Articular chondrocyte of knee joint (primary cell): ENCODE measurements around the gene MISP3. TPM values are rescaled to one million over a fixed set of nuclear protein-coding genes. Genes with fewer than 3 reads are reported as not detected.

Experiments
- total RNA-seq: library from RNA; depleted of rRNA; stranded (reverse); fragments of >200 nt; gene quantifications from 2 replicates; pipeline ENCODE4 v1.2.3, GENCODE V29; 2012

Gene MISP3
- total RNA-seq: 0.22 and 0.26 TPM in 2 replicates

DNA sequence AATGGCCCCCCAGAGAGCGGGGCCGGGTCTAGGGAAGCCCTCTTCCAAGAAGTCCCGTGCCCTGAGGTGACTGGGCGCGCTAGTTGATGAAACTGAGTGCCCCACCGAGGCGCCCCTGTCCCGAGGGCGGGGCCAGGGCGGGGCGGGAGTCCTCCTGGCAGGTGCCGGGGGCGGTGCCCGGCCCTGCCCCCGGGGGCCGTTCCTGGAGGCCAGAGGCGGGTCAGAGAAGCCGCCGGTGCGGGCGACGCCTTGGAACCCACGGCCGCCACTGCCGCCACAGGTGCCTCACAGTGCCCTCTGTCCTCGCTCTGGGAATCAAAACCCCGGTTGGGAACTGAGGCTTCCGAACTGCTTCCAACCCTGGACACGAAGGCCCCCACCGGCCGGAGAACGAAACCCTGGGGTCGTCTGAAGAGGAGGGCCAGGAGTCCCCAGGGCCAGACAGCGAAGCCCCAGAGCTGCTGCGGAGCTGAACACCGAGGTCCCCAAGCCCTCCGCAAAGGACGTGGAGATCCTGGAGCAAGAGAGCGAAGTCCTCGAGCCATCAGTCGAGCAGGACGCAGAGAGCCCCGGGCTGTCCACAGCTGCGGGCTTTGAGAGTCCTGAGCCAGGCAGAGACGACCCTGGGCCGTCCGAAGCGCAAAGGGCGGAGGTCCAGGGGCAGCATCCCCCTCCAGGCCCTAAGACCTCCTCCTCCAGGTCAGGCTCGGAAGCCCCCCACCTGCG lies at the start of gene MISP3:
TSS of gene MISP3 (plus strand) at position 252 of the 726 bp plus-strand sequence. CDS start 524 bp downstream, outside the sequence.

DNA sequence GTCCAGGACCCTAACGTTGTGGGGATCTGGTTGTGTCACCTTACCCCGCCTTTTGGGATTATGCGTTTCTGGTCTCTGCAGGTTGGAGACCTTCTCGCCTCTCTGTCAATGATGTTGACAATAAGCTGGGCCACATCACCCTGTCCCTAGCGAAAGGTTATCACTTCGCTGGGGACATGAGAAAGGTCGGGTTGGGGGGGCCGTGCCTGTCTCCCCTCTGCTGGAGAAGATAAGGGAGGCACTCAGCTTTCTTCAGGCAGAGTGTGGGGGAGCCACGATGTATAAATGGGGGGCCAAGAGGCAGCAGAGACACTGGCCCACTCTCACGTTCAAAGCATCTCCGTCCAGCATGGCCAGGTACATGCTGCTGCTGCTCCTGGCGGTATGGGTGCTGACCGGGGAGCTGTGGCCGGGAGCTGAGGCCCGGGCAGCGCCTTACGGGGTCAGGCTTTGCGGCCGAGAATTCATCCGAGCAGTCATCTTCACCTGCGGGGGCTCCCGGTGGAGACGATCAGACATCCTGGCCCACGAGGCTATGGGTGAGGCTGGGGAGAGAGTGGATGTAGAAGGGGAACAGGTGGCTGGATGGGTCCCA lies 44.6 kb upstream of the MISP3 start, which contains the start of gene RLN3:
TSS of gene RLN3 (plus strand) at position 293 of the 595 bp plus-strand sequence. CDS start at position 350, 57 bp downstream.

DNA sequence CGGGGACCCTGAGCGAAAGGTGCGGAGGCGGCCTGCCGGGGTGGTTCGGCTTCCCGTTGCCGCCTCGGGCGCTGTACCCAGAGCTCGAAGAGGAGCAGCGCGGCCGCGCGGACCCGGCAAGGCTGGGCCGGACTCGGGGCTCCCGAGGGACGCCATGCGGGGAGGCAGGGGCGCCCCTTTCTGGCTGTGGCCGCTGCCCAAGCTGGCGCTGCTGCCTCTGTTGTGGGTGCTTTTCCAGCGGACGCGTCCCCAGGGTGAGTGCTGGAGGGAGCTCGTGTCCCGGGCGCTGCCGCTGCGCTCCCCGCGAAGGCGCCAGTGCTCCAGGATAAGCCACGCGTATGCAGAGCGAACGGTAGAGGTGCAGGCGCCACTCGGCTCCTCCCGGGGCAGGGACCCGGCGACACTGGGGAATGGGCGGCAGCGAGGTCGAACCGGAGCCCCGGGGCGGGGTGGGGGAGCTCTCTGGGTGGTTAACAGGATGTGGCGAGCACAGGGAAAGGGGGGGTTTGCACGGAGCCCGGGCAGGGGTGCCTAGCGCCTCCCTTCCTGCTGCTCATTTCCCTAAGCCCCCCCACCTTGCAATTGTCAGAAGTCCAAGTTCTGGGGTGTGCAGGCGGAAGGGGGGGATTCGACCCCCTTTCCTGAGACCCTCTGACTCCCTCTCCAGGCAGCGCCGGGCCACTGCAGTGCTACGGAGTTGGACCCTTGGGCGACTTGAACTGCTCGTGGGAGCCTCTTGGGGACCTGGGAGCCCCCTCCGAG lies 40.7 kb upstream of the MISP3 start, which contains the start of gene IL27RA:
TSS of gene IL27RA (plus strand) at position 44 of the 762 bp plus-strand sequence. CDS start at position 155, 111 bp downstream.

DNA sequence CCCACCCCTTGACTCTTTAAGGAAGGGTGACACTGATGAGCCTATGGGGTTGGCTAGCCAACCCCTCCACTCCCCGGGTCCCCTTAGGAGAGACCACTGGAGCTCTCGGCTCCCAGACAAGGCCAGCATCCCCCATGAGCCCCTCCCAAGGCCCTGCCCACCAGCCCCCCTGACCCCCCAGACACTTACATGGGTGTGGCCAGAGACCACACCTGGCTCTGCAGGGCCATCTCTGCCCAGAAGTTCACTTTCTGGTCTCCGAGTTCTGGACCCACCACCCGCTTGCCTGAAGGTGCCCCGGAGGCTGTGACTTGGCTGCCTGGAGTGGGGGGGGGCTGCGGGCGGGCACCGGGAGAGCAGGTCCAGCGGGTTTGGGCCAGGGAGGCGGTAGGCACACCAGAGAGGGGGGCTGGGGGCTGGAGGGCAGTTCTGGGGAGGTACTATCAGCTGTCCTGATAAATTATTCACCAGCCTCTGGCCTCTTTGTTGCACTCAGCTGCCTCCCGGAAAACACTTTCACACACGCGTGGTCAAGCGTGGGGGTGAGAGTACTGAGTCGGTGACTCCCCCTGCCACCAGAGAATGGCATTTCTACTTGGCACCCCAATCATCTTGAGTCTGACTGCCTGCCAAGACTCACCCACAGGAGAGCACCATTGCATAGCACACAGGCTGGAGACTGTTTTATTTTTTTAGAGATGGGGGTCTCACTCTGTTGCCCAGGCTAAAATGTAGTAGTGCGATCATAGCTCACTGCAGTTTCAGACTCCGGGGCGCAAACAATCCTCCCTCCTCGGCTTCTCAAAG lies 10.6 kb upstream of the MISP3 start, which contains the start of gene PALM3:
TSS of gene PALM3 (minus strand) at position 326 of the 807 bp plus-strand sequence. CDS start at position 230, 96 bp downstream.

DNA sequence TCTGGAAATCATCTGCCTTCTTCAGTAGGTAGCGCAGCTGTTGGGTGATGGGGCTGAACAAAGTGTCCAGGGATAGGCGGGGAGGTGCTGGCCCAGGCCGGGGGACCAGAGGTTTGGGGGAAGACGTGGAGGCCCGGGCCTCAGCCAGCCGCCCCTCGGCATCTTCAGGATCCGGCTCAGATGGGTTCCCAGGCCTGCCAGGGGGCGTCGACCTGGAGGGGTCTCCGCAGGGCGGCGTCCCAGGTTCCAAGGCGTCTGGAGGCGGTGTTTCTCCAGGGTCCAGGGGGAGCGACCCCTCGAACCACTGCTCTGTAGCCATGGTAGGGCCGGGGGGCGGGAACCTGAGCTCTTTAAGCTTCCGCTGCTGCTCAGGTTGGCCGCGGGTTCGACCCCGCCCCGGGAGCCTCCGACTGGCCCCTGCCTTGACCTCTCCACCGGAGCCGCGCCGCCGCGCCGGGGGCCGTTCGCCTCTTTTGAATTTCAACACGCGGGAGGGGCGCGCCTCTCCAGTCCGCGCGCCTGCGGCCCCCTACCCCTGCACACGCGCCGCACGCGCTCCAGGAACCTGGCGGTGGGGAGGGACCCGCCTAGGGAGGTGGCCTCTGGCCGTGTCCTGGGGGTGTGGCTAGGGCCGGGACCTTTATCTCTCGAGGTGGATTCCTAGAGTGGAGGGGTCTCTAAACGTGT lies 12.9 kb downstream of the MISP3 start, which contains the start of gene C19orf67:
TSS of gene C19orf67 (minus strand) at position 475 of the 687 bp plus-strand sequence. CDS start at position 319, 156 bp downstream.

DNA sequence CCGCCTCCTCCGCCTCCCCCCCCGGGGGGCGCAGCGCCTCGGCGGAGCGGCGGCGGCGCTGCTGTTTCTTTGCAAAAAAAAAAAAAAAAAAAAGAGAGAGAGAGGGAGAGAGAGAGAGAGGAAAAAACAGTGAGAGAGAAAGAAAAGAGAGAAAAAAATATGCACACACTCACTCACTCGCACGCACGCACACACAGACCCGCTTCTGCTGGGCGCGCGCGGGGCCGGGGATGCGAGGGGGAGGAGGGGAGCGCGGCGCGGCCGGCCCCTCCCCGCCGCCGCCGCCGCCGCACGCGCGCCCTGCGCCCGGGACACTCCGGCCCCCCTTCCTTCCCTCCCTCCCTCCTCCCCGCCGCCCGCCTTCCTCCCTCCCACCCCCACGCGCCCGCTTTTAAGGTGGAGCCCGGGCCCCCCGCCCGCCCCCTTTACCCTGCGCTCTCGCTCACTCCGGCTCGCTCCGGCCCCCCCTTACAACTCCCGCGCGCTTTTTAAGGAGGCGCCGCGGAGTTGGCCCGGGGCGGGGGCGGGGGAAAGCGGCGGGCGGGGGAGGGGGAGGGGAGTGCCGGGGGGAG lies 18.0 kb downstream of the MISP3 start, which contains the start of gene SAMD1:
TSS of gene SAMD1 (minus strand) at position 243 of the 572 bp plus-strand sequence.

DNA sequence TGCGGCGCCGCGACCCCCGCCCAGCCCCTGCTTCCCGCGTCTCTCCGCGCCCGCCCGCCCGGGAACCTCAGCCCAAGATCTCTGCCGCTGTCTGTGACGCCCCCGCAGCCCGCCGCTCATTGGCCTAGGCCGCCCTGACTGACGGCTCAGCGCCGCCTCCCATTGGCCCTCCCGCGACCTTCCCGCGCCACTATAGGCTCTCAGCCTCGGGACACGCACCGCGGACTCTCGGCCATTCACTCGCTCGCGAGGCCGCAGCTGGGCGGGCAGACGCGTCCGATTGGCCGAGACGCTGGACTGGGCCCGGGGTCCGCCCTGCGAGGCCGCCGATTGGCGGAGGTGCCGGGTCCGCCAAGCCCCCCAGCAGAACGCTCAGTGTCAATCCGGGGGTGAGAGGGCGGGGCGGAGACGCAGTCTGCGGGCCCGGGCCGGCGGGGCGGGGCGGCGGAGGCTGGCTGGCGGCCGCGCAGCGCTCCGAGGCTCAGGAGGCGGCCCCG lies 45.1 kb downstream of the MISP3 start, which contains the start of gene PRKACA:
TSS of gene PRKACA (minus strand) at position 95 of the 497 bp plus-strand sequence. CDS start 215 bp downstream, outside the sequence.

Other genes starting within 250 kb of the MISP3 start
- not detected in 2 replicates for gene NANOS3, start 195.7 kb upstream of the MISP3 start, total RNA-seq
- 0.54 and 0.65 TPM in 2 replicates for gene BRME1, start 166.7 kb upstream of the MISP3 start, total RNA-seq
- gene CC2D1A, start 166.6 kb upstream of the MISP3 start, total RNA-seq: 15.5 and 17.0 TPM in 2 replicates
- gene PODNL1, start 134.4 kb upstream of the MISP3 start, total RNA-seq: 7.6 and 8.6 TPM in 2 replicates
- gene DCAF15, start 120.3 kb upstream of the MISP3 start, total RNA-seq: 7.7 and 8.6 TPM in 2 replicates
- 2.1 and 2.6 TPM in 2 replicates for gene RFX1, start 66.5 kb upstream of the MISP3 start, total RNA-seq
- not detected in 2 replicates for gene RLN3, start 44.6 kb upstream of the MISP3 start, total RNA-seq
- 1.4 and 2.0 TPM in 2 replicates for gene IL27RA, start 41.0 kb upstream of the MISP3 start, total RNA-seq
- gene PALM3, start 10.7 kb upstream of the MISP3 start, total RNA-seq: under 0.01 TPM in 2 replicates
- not detected in 2 replicates for gene C19orf67, start 13.0 kb downstream of the MISP3 start, total RNA-seq
- gene SAMD1, start 18.0 kb downstream of the MISP3 start, total RNA-seq: 18.6 and 19.3 TPM in 2 replicates
- gene PRKACA, start 45.0 kb downstream of the MISP3 start, total RNA-seq: 43.5 and 46.8 TPM in 2 replicates
- 5.0 and 8.8 TPM in 2 replicates for gene ASF1B, start 63.8 kb downstream of the MISP3 start, total RNA-seq
- gene ADGRL1, start 133.4 kb downstream of the MISP3 start, total RNA-seq: 4.1 and 4.8 TPM in 2 replicates